Hepatocyte (in vitro differentiated cells): ENCODE measurements around the gene URAD.

Source experiments
- CTCF ChIP-seq: fragments of 200-600 bp; sonication (generic); IDR thresholded peaks from 2 replicates; pipeline ENCODE4 v1.5.1; 2016; ENCODE audit warnings: antibody characterized with exemption, mild to moderate bottlenecking; ENCODE audit not compliant: poor library complexity
- EZH2 ChIP-seq: fragments of 200-600 bp; sonication (generic); IDR thresholded peaks from 2 replicates; pipeline ENCODE4 v1.6.1; 2016; ENCODE audit warnings: antibody characterized with exemption, mild to moderate bottlenecking, borderline replicate concordance
- EZH2phosphoT487 ChIP-seq: fragments of 200-600 bp; sonication (generic); IDR thresholded peaks from one replicate; pipeline ENCODE4 v1.6.1; 2018; ENCODE audit warnings: antibody characterized with exemption, mild to moderate bottlenecking, low read depth, moderate library complexity; ENCODE audit not compliant: unreplicated experiment, severe bottlenecking

DNA sequence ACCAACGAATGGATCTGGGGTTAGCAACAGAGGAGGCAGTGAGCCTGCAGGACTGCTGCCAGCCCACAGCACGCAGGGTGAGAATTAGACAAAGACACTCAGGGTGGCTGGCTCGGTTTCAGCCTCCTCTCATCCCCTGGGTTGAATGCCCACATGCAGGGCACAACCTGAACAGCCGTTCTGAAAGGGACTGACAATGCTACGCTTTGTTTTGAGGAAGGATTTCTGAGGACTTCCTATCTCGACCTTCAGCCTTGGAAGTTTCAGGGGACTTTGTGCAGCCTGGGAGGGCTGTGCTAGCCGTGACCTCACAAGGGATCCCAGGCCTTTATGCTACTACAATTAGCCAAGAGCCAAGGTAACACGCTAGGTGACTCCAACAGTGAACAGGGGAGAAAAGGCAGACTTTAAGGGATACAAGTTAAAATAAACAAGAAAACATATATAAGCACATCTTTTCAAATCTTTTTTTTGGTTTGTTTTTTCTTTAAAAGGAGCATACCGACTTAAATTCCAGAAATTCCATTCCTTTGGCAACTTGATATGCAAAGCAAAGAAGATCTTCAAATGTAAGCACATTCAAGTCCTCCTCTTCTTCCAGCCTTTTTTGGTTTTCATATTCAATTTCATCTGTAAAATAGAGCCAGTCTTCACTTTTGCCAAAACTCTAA lies 34.5 kb upstream of the URAD start:
- TF ChIP-seq CTCF (no peak), EZH2 (no peak), EZH2phosphoT487 (no peak)
